HEK293 (cell line): ENCODE data around the gene TAF9B.

Source experiments
- CTCF ChIA-PET: fragments of 350-600 bp; formaldehyde crosslinking; extraction: SDS; loops from one replicate; lab custom pipeline; 2021; ENCODE audit warnings: antibody characterized with exemption; lab: Yijun Ruan, JAX
- POLR2A ChIA-PET: fragments of 300-600 bp; formaldehyde crosslinking; extraction: SDS; loops from one replicate; lab custom pipeline; 2020; ENCODE audit warnings: antibody characterized with exemption, inconsistent platforms; lab: Yijun Ruan, JAX
- H3K27ac ChIP-seq: fragments of 200-500 bp; sonication (Bioruptor generic); 2 replicates; pipeline ENCODE4 v1.5.1; 2014; ENCODE audit warnings: low read depth, low read length, control low read depth, inconsistent platforms; ENCODE audit errors: extremely low read depth
- H3K36me3 ChIP-seq, 2 experiments: fragments of 200-500 bp in 1 of 2; sonication (Bioruptor generic) in 1 of 2; 1 replicate in 1 of 2; 2 replicates in 1 of 2; pipeline ENCODE4 v1.5.1; 2014 to 2017; ENCODE audit warnings: inconsistent platforms in 2 of 2, low read length in 2 of 2; ENCODE audit not compliant: control insufficient read depth in 2 of 2, insufficient read depth in 1 of 2
- H3K4me1 ChIP-seq: fragments of 200-500 bp; sonication (Bioruptor generic); 2 replicates; pipeline ENCODE4 v1.5.1; 2014; ENCODE audit warnings: mild to moderate bottlenecking, low read length, inconsistent platforms; ENCODE audit not compliant: control insufficient read depth, insufficient read depth
- H3K4me3 ChIP-seq: 2 replicates; pipeline ENCODE4 v1.5.1; 2011; ENCODE audit warnings: low read depth, mild to moderate bottlenecking, control low read depth, low read length, moderate library complexity
- H3K9me3 ChIP-seq: fragments of 200-500 bp; sonication (Bioruptor generic); 2 replicates; pipeline ENCODE4 v1.5.1; 2014; ENCODE audit warnings: low read depth, low read length, inconsistent platforms; ENCODE audit not compliant: control insufficient read depth, insufficient read depth
- AEBP2 ChIP-seq: fragments of 450-650 bp; formaldehyde crosslinking; IDR thresholded peaks from 2 replicates; pipeline ENCODE4 v1.5.1; 2016; ENCODE audit warnings: missing biosample characterization, missing genetic modification characterization, borderline replicate concordance
- EGR2 ChIP-seq: fragments of 450-650 bp; formaldehyde crosslinking; IDR thresholded peaks from 2 replicates; pipeline ENCODE4 v1.5.1; 2016; ENCODE audit warnings: low read depth, missing biosample characterization, missing genetic modification characterization
- GLIS2 ChIP-seq: fragments of 450-650 bp; formaldehyde crosslinking; IDR thresholded peaks from 2 replicates; pipeline ENCODE4 v1.5.1; 2016; ENCODE audit warnings: missing biosample characterization, missing genetic modification characterization
- HOXA7 ChIP-seq: sonication (generic); formaldehyde crosslinking; IDR thresholded peaks from 2 replicates; pipeline ENCODE4 v1.8.1; 2022; ENCODE audit warnings: missing genetic modification reagents, borderline replicate concordance
- KLF7 ChIP-seq: fragments of 450-650 bp; formaldehyde crosslinking; IDR thresholded peaks from 2 replicates; pipeline ENCODE4 v1.5.1; 2016; ENCODE audit warnings: missing biosample characterization, missing genetic modification characterization, borderline replicate concordance
- KLF9 ChIP-seq: fragments of 450-650 bp; formaldehyde crosslinking; IDR thresholded peaks from 2 replicates; pipeline ENCODE4 v1.5.1; 2016; ENCODE audit warnings: missing biosample characterization, missing genetic modification characterization, low read depth
- MYNN ChIP-seq: fragments of 450-650 bp; formaldehyde crosslinking; IDR thresholded peaks from 2 replicates; pipeline ENCODE4 v1.5.1; 2016; ENCODE audit warnings: missing biosample characterization, missing genetic modification characterization, borderline replicate concordance
- MZF1 ChIP-seq: fragments of 450-650 bp; formaldehyde crosslinking; IDR thresholded peaks from 2 replicates; pipeline ENCODE4 v1.5.1; 2017; ENCODE audit warnings: missing biosample characterization, missing genetic modification characterization, borderline replicate concordance
- ZNF140 ChIP-seq: fragments of 450-650 bp; formaldehyde crosslinking; IDR thresholded peaks from 2 replicates; pipeline ENCODE4 v1.5.1; 2016; ENCODE audit warnings: missing biosample characterization, missing genetic modification characterization
- ZNF146 ChIP-seq: fragments of 450-650 bp; formaldehyde crosslinking; IDR thresholded peaks from 2 replicates; pipeline ENCODE4 v1.5.1; 2016; ENCODE audit warnings: missing biosample characterization, missing genetic modification characterization
- ZNF169 ChIP-seq: fragments of 450-650 bp; formaldehyde crosslinking; IDR thresholded peaks from 2 replicates; pipeline ENCODE4 v1.5.1; 2016; ENCODE audit warnings: missing biosample characterization, missing genetic modification characterization
- ZNF18 ChIP-seq: fragments of 450-650 bp; formaldehyde crosslinking; IDR thresholded peaks from 2 replicates; pipeline ENCODE4 v1.5.1; 2016; ENCODE audit warnings: missing biosample characterization, missing genetic modification characterization
- ZNF2 ChIP-seq: fragments of 450-650 bp; formaldehyde crosslinking; IDR thresholded peaks from 2 replicates; pipeline ENCODE4 v1.5.1; 2016; ENCODE audit warnings: missing biosample characterization, missing genetic modification characterization
- ZNF23 ChIP-seq: fragments of 450-650 bp; formaldehyde crosslinking; IDR thresholded peaks from 2 replicates; pipeline ENCODE4 v1.5.1; 2016; ENCODE audit warnings: missing biosample characterization, missing genetic modification characterization, borderline replicate concordance
- ZNF248 ChIP-seq: fragments of 450-650 bp; formaldehyde crosslinking; IDR thresholded peaks from 2 replicates; pipeline ENCODE4 v1.5.1; 2017; ENCODE audit warnings: missing biosample characterization, missing genetic modification characterization
- ZNF324 ChIP-seq: fragments of 450-650 bp; formaldehyde crosslinking; IDR thresholded peaks from 2 replicates; pipeline ENCODE4 v1.5.1; 2016; ENCODE audit warnings: missing biosample characterization, missing genetic modification characterization
- ZNF335 ChIP-seq: fragments of 450-650 bp; formaldehyde crosslinking; conservative IDR thresholded peaks from 2 replicates; pipeline ENCODE4 v1.5.1; 2016; ENCODE audit warnings: missing biosample characterization, missing genetic modification characterization
- ZNF394 ChIP-seq: fragments of 450-650 bp; formaldehyde crosslinking; IDR thresholded peaks from 2 replicates; pipeline ENCODE4 v1.5.1; 2016; ENCODE audit warnings: missing biosample characterization, missing genetic modification characterization, mild to moderate bottlenecking, moderate library complexity, borderline replicate concordance
- ZNF510 ChIP-seq: fragments of 450-650 bp; formaldehyde crosslinking; IDR thresholded peaks from 2 replicates; pipeline ENCODE4 v1.5.1; 2018; ENCODE audit warnings: mild to moderate bottlenecking, missing genetic modification characterization, missing biosample characterization; ENCODE audit not compliant: insufficient replicate concordance
- ZNF518A ChIP-seq: fragments of 450-650 bp; formaldehyde crosslinking; conservative IDR thresholded peaks from 2 replicates; pipeline ENCODE4 v1.5.1; 2016; ENCODE audit warnings: low read depth, missing biosample characterization, missing genetic modification characterization
- ZNF629 ChIP-seq: fragments of 450-650 bp; formaldehyde crosslinking; IDR thresholded peaks from 2 replicates; pipeline ENCODE4 v1.5.1; 2017; ENCODE audit warnings: missing biosample characterization, missing genetic modification characterization
- ZNF654 ChIP-seq: fragments of 450-650 bp; formaldehyde crosslinking; IDR thresholded peaks from 2 replicates; pipeline ENCODE4 v1.5.1; 2016; ENCODE audit warnings: low read depth, missing biosample characterization, missing genetic modification characterization
- ZNF701 ChIP-seq: fragments of 450-650 bp; formaldehyde crosslinking; IDR thresholded peaks from 2 replicates; pipeline ENCODE4 v1.5.1; 2016; ENCODE audit warnings: missing biosample characterization, missing genetic modification characterization
- ZNF785 ChIP-seq: fragments of 450-650 bp; formaldehyde crosslinking; IDR thresholded peaks from 2 replicates; pipeline ENCODE4 v1.5.1; 2016; ENCODE audit warnings: missing biosample characterization, missing genetic modification characterization
- TF ChIP-seq, protein P1 (sequence below): fragments of 450-650 bp; formaldehyde crosslinking; IDR thresholded peaks from 2 replicates; pipeline ENCODE4 v1.5.1; 2016; ENCODE audit warnings: missing biosample characterization, missing genetic modification characterization

Gene TAF9B

DNA sequence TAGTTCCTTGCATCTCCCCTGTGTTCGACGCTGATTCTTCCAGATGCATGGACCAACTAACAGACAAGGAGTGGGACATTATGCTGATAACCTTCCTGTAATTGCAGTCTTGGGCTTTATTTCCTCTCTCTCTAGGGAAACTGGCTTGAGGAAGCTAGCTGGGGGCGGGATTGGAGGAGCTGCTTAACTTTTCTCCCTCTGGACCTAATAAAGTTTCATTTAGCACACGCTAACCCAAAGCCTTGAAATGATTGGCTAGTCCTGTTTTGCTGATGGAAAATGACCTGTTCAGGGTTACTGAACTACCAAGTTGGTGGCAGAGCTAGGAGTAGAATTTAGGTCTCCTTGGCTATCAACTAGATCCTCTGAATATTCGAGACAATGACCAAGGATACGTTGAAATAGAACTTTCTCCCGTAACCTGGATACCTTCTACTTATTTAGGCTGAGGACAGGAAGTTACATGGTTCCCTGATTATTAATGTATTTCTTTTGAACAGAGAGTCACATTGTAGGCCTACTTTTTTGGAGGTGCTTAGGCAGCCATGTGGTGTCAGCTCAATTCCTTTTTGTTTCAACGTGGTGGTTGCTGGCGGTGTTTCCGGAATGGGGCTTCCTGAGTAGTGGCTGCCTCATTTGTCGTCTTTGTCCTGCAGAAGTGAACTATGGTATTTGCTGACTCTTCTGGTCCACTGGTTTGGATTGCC lies 33.4 kb downstream of the TAF9B start:
- Histone ChIP-seq H3K4me3 (no peak overlapping the region), H3K27ac (no peak overlapping the region), H3K36me3 (peaks cover 11 to 25% of the 10 kb centered on the region in 2 experiments; a peak in 2 of 3 replicates), H3K4me1 (peaks cover 13% of the 10 kb centered on the region), H3K9me3 (no peaks in the 10 kb centered on the region)
- ChIA-PET POLR2A (no interaction called here), CTCF (interaction anchor here (0.9 to 1.4 kb wide), 3 partner anchors 14 to 81 kb away, joined by 3 read pairs; partner anchors contain the start of gene TAF9B)
- TF ChIP-seq ZNF324 (no peak), ZNF146 (tag by site-specific recombination) (no peak), ZNF248 (no peak), EGR2 (no peak), ZNF785 (tag by site-specific recombination) (no peak), ZNF654 (tag by site-specific recombination) (no peak), ZNF394 (tag by site-specific recombination) (no peak), HOXA7 (no peak), KLF7 (no peak), AEBP2 (tag by site-specific recombination) (no peak), ZNF18 (tag by site-specific recombination) (no peak), ZNF510 (tag by site-specific recombination) (no peak), ZNF2 (no peak), ZNF701 (tag by site-specific recombination) (no peak), ZNF23 (tag by site-specific recombination) (no peak), ZNF140 (tag by site-specific recombination) (no peak), MZF1 (no peak)
- TF ChIP-seq, protein P1, sequence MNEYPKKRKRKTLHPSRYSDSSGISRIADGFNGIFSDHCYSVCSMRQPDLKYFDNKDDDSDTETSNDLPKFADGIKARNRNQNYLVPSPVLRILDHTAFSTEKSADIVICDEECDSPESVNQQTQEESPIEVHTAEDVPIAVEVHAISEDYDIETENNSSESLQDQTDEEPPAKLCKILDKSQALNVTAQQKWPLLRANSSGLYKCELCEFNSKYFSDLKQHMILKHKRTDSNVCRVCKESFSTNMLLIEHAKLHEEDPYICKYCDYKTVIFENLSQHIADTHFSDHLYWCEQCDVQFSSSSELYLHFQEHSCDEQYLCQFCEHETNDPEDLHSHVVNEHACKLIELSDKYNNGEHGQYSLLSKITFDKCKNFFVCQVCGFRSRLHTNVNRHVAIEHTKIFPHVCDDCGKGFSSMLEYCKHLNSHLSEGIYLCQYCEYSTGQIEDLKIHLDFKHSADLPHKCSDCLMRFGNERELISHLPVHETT (tag by site-specific recombination): no peak

DNA sequence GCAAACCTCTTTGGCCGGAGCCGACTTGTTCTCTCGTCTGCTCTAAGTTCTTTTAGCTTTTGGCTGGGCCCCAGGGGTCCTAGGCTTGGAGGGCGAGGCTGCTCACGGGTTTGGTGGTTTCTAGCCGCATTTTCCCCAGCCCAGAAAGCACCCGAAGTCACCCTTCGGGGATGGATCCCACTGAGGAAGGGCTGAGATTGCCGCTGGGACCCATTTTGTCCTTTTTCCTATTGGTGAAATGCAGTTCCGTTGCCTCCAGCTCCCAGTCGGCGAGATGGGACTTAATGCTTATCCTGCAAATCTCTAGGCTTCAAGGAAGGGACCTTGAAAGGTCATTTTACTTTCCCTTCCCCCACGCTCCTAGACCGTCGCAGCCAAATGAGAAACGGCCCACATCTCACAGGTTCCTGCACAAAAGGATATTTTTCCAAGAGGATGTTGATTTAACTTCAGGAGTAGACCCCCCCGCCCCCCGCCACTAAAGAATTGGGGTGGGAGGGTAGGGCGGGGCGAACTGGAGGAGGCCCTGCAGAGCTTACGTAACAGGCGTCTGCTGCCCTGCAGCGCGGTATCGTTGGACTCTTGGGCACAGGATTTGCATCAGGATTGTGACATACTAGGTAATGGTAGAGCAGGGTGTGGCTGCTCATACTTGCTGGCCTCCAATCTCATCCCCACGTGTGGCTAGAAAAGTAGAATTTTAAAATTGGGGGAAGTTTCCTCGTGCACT lies 34.8 kb downstream of the TAF9B start:
- Histone ChIP-seq H3K4me3 (peak overlapping the region; percentile 60), H3K27ac (peak overlapping the region; percentile 77), H3K9me3 (no peaks in the 10 kb centered on the region; the same call in 1 of the 2 replicates), H3K36me3 (peaks cover 0 to 18% of the 10 kb centered on the region in 2 experiments; a peak in 1 of 3 replicates), H3K4me1 (peaks cover 13% of the 10 kb centered on the region)
- ChIA-PET CTCF (interaction anchor here (1.4 kb wide), 1 partner anchor 34 kb away, joined by 3 read pairs; the partner anchor contains the start of gene TAF9B), POLR2A (interaction anchor here (1.6 kb wide), 1 partner anchor 205 kb away, joined by 5 read pairs; the partner anchor contains the start of gene COX7B)
- TF ChIP-seq ZNF335 (tag by site-specific recombination) (peak; percentile 63), MZF1 (no peak), KLF9 (tag by site-specific recombination) (peak; percentile 32; the same call in 1 of the 2 replicates), GLIS2 (peak; percentile 43), MYNN (tag by site-specific recombination) (no peak), ZNF518A (tag by site-specific recombination) (no peak), ZNF629 (peak; percentile 27), ZNF169 (tag by site-specific recombination) (no peak)
